GM12878 (cell line): ENCODE data around the gene AURKAIP1. TPM values are rescaled to one million over a fixed set of nuclear protein-coding genes. Genes with fewer than 3 reads are reported as not detected.
A peak's percentile ranks its signal among the peaks of the same experiment; 100 is the strongest.

ENCODE experiments used
- ATAC-seq: fragments of 200-7000 bp; cut with Tn5 transposase; 3 replicates; pipeline ENCODE4 v1.9.1; 2020; ENCODE audit warnings: mild to moderate bottlenecking, moderate library complexity
- BruUV-seq: library from RNA; stranded (reverse); fragments of 400-500 nt; replicated peaks from 2 replicates; lab custom pipeline; 2021; lab: Mats Ljungman, UMichigan
- CTCF ChIA-PET: fragments of 300-600 bp; sonication (Branson Sonifier 250); formaldehyde crosslinking; extraction: SDS; loops from one replicate; lab custom pipeline; 2021; ENCODE audit warnings: inconsistent platforms; lab: Yijun Ruan, JAX
- POLR2A ChIA-PET: fragments of 350-600 bp; formaldehyde crosslinking; extraction: SDS; loops from one replicate; lab custom pipeline; 2021; ENCODE audit warnings: inconsistent platforms; lab: Charles Lee
- RAD21 ChIA-PET: fragments of 300-600 bp; sonication (Branson Sonifier 250); formaldehyde crosslinking; loops from one replicate; lab custom pipeline; 2023; ENCODE audit warnings: antibody characterized with exemption; ENCODE audit not compliant: unreplicated experiment; lab: Charles Lee
- SMC1A ChIA-PET: fragments of 300-600 bp; sonication (Branson Sonifier 250); formaldehyde crosslinking; loops from one replicate; lab custom pipeline; 2023; ENCODE audit not compliant: unreplicated experiment, uncharacterized antibody; lab: Charles Lee
- DNase-seq: peaks from one replicate; pipeline ENCODE4 v3.0.0-alpha.2; 2011; ENCODE audit warnings: low read depth, low spot score
- FAIRE-seq: peaks from 3 replicates; lab custom pipeline; 2011; peaks lifted over from hg19 to GRCh38; lab: Jason Lieb, UNC
- H2AFZ ChIP-seq: 2 replicates; pipeline ENCODE4 v1.6.0; 2011; ENCODE audit warnings: low read depth, low read length, control low read depth; ENCODE audit not compliant: control insufficient read depth
- H3K27ac ChIP-seq: 2 replicates; pipeline ENCODE4 v1.5.1; 2011; ENCODE audit warnings: control low read depth; ENCODE audit not compliant: control insufficient read depth, insufficient read depth
- H3K27me3 ChIP-seq, 2 experiments: replicated peaks in 1 of 2; 2 replicates each; pipeline versions ENCODE4 v1.6.0 to v1.6.1; 2011; ENCODE audit warnings: low read length in 1 of 2; ENCODE audit not compliant: control insufficient read depth in 2 of 2, insufficient read depth in 2 of 2
- H3K36me3 ChIP-seq, 2 experiments: 2 replicates each; pipeline ENCODE4 v1.5.1; 2011; ENCODE audit warnings: low read length in 1 of 2; ENCODE audit not compliant: control insufficient read depth in 2 of 2, insufficient read depth in 2 of 2
- H3K4me1 ChIP-seq: 2 replicates; pipeline ENCODE4 v1.6.1; 2011; ENCODE audit warnings: mild to moderate bottlenecking, low read length, moderate library complexity, mixed read lengths; ENCODE audit not compliant: control insufficient read depth, insufficient read depth
- H3K4me2 ChIP-seq: 2 replicates; pipeline ENCODE4 v1.6.0; 2011; ENCODE audit warnings: control low read depth; ENCODE audit not compliant: control insufficient read depth, insufficient read depth
- H3K4me3 ChIP-seq: fragments of 200-600 bp; sonication (generic); 2 replicates; pipeline ENCODE4 v1.5.1; 2016
- H3K79me2 ChIP-seq: 2 replicates; pipeline ENCODE4 v1.6.0; 2011; ENCODE audit warnings: low read length; ENCODE audit not compliant: control insufficient read depth, insufficient read depth
- H3K9ac ChIP-seq: 2 replicates; pipeline ENCODE4 v1.8.0; 2011; ENCODE audit warnings: low read length, control low read depth, mixed read lengths; ENCODE audit not compliant: control insufficient read depth, insufficient read depth
- H3K9me3 ChIP-seq: replicated peaks from 3 replicates; pipeline ENCODE4 v1.5.1; 2011; ENCODE audit warnings: mild to moderate bottlenecking, low read length; ENCODE audit not compliant: control insufficient read depth, insufficient read depth
- H4K20me1 ChIP-seq: 2 replicates; pipeline ENCODE4 v1.6.0; 2011; ENCODE audit not compliant: control insufficient read depth, insufficient read depth
- EZH2 ChIP-seq: IDR thresholded peaks from 2 replicates; pipeline ENCODE4 v1.6.1; 2012; ENCODE audit warnings: low read depth, mild to moderate bottlenecking, control low read depth, inconsistent platforms, low read length, borderline replicate concordance; ENCODE audit not compliant: control insufficient read depth
- IRF5 ChIP-seq: fragments of 450-650 bp; IDR thresholded peaks from 2 replicates; pipeline ENCODE4 v1.6.1; 2017; ENCODE audit warnings: borderline replicate concordance
- PAX8 ChIP-seq: fragments of 450-650 bp; IDR thresholded peaks from 2 replicates; pipeline ENCODE4 v1.6.1; 2017; ENCODE audit warnings: mild to moderate bottlenecking, moderate library complexity
- POLR2A ChIP-seq: IDR thresholded peaks from 2 replicates; pipeline ENCODE4 v1.6.1; 2011; ENCODE audit warnings: low read depth, mild to moderate bottlenecking, low read length
- POLR2AphosphoS5 ChIP-seq: IDR thresholded peaks from 2 replicates; pipeline ENCODE4 v1.6.1; 2011; ENCODE audit warnings: mild to moderate bottlenecking, low read length, inconsistent platforms
- SRF ChIP-seq, 2 experiments: IDR thresholded peaks; 2 replicates each; pipeline ENCODE4 v1.6.1; 2011; ENCODE audit warnings: low read depth in 2 of 2, low read length in 2 of 2, mild to moderate bottlenecking in 1 of 2, moderate library complexity in 1 of 2
- YY1 ChIP-seq: IDR thresholded peaks from 2 replicates; pipeline ENCODE4 v1.6.1; 2011; ENCODE audit warnings: low read depth, mild to moderate bottlenecking, low read length
- WGBS: methylation state at CpG from one replicate; pipeline ENCODE4 v1.1.6; 2016; ENCODE audit warnings: low lambda C conversion rate; ENCODE audit not compliant: insufficient replicate concordance, insufficient coverage; ENCODE audit errors: missing lambda C conversion rate; 5-methylcytosine and 5-hydroxymethylcytosine counted together
- in situ Hi-C: fragments of 300-500 bp; cut with MboI; formaldehyde crosslinking; loops from 9 replicates; pipeline ENCODE4 v1.14.3; 2018; ENCODE audit warnings: mixed read lengths
- intact Hi-C: fragments of 100-400 bp; cut with micrococcal nuclease; formaldehyde crosslinking; loops from one replicate; pipeline ENCODE4 v1.14.2; 2022; ENCODE audit not compliant: unreplicated experiment
- polyA plus RNA-seq, 11 experiments: library from polyadenylated mRNA; depleted of rRNA in 4 of 11; unstranded in 6 of 11; stranded (reverse) in 5 of 11; fragments of >200 nt; fragmentation: Nextera tagmentation in 4 of 11; fragmentation: Illumina TruSeq in 1 of 11; extraction: Ambion mirVana in 4 of 11; extraction: Trizol in 1 of 11; gene quantifications; 1 replicate in 1 of 11; 2 replicates in 10 of 11; pipeline versions ENCODE4 v1.2.1 to v1.2.3, GENCODE V29; 2011 to 2016; ENCODE audit warnings: inconsistent platforms in 2 of 11, missing spikeins in 2 of 11, low read depth in 1 of 11
- total RNA-seq, 4 experiments: library from RNA; depleted of rRNA in 3 of 4; stranded (reverse); fragments of >200 nt in 3 of 4; fragmentation: Illumina TruSeq in 1 of 4; extraction: Trizol in 1 of 4; gene quantifications; 2 replicates each; pipeline versions ENCODE4 v1.2.1 to v1.2.3, GENCODE V29; 2013 to 2021
- TF ChIP-seq, protein P1 (sequence below): fragments of 450-650 bp; IDR thresholded peaks from 2 replicates; pipeline ENCODE4 v1.6.1; 2017; ENCODE audit warnings: mild to moderate bottlenecking

The AURKAIP1 gene
- total and polyA plus RNA-seq, 10 of the 15 experiments (the other 5 are each of a cell fraction or from before 2014, with no cell fraction given): 6.5 to 366 (median 120) TPM

DNA sequence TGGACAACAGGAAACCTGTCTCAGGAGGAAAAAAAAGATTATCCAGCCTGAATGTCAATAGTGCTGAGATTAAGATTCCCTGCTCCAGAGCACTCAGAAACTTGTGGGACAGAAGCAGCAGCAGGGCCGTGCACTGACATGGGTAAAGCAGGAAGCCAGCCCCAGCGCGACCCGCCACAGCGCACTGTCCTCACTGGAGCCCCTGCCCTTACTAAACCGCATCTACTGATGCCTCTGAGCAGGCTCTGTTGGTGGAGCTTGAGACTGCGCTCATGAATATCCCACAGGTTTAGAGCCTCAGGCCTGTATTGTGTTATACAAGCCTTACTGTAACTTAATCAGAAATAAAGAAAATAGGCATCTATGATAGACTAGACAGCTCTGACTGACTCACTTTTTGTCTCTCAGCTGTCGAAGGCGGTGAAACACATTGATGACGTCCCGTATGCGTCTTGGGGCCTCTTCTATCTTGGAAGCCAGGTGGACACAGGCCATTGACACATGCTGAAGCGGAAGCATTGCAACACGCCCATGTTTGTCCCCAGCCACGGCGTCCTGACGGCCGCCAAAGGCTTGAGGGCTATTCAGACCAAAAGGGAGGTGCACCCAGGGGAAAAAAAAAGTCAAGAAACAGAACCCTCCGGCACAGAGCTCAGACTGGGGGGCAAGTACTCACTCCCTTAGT lies 23.0 kb upstream of the AURKAIP1 start:
- ATAC-seq (no peak), DNase-seq (no peak), FAIRE-seq (no peak)
- Histone ChIP-seq H3K27me3 (no peaks in the 10 kb centered on the region), H2AFZ (no peak overlapping the region), H3K4me1 (peaks cover 26% of the 10 kb centered on the region), H3K36me3 (peaks cover 28 to 35% of the 10 kb centered on the region in 2 experiments), H3K4me3 (peak overlapping the region; percentile 91), H3K9me3 (no peaks in the 10 kb centered on the region), H3K4me2 (peak overlapping the region; percentile 58), H3K79me2 (peaks cover 58% of the 10 kb centered on the region), H4K20me1 (no peaks in the 10 kb centered on the region; the same call in 1 of the 2 replicates), H3K9ac (peak overlapping the region; percentile 80), H3K27ac (peak overlapping the region; percentile 84)
- intact Hi-C loops (loop anchor here (2.0 kb wide), 2 partner anchors 43 to 49 kb away; partner anchors contain the start of gene DVL1), in situ Hi-C loops (no loop called here)
- ChIA-PET SMC1A (interaction anchor here (1.0 to 1.4 kb wide), 2 partner anchors 11 to 107 kb away, joined by 3 read pairs; no protein-coding TSS in a partner anchor), POLR2A (interaction anchor here (0.5 to 2.2 kb wide), 2 partner anchors 9 to 17 kb away, joined by 3 to 15 read pairs; partner anchors contain the start of gene MRPL20), CTCF (interaction anchor here (1.0 to 2.7 kb wide), 4 partner anchors 22 to 108 kb away, joined by 4 to 6 read pairs (median 4); no protein-coding TSS in a partner anchor), RAD21 (no interaction called here)
- WGBS: 37% methylated on average over 19 of the region's 19 CpGs
- BruUV-seq: TSS peak; percentile 68
- TF ChIP-seq PAX8 (no peak), YY1 (no peak), POLR2A (peak; percentile 24; the same call in 1 of the 2 replicates), EZH2 (no peak), POLR2AphosphoS5 (peak; percentile 42; the same call in 1 of the 2 replicates), SRF (IDR thresholded peaks at IDR 0.05; ENCODE audit: low read depth in 2 of 2, low read length in 2 of 2) (peak; percentile 60 to 79; a peak in 2 of 4 replicates), IRF5 (no peak)
- TF ChIP-seq, protein P1, sequence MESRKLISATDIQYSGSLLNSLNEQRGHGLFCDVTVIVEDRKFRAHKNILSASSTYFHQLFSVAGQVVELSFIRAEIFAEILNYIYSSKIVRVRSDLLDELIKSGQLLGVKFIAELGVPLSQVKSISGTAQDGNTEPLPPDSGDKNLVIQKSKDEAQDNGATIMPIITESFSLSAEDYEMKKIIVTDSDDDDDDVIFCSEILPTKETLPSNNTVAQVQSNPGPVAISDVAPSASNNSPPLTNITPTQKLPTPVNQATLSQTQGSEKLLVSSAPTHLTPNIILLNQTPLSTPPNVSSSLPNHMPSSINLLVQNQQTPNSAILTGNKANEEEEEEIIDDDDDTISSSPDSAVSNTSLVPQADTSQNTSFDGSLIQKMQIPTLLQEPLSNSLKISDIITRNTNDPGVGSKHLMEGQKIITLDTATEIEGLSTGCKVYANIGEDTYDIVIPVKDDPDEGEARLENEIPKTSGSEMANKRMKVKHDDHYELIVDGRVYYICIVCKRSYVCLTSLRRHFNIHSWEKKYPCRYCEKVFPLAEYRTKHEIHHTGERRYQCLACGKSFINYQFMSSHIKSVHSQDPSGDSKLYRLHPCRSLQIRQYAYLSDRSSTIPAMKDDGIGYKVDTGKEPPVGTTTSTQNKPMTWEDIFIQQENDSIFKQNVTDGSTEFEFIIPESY: peak; percentile 91
